ENCODE data around the gene HOOK1.

DNA sequence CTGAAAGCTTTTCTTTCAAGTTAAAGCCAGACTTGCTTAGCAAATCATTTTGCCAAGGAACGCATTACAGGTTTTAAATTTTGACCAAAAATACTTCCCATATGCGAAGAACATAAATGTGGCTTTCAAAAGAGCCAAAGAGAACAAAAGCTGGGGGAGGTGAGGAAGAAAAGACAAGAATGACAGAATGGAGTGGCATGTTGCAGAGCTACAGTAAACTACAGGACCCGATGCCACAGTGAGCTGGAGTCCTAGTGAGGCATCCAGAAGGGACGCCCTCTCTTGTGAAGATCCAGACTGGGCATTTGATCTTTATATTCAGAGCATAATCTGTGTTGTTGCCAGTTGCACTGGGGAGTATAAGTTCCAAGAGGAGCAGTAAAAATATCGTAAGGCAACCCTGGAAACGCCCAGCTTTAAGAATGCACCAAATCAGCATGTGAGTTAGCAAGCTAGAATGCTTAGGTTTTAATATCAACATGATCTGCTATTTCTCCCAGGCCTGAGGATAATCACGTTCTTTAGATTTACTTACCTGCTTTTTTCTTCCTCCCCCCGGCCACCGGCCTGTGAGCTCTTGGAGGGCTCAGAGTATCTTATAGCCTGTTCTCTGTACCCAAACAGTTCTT is 48.4 kb upstream of the HOOK1 start:
- TF ChIP-seq POLR2A (IDR thresholded peaks at IDR 0.05) = no peak
- TF ChIP-seq, protein P1, sequence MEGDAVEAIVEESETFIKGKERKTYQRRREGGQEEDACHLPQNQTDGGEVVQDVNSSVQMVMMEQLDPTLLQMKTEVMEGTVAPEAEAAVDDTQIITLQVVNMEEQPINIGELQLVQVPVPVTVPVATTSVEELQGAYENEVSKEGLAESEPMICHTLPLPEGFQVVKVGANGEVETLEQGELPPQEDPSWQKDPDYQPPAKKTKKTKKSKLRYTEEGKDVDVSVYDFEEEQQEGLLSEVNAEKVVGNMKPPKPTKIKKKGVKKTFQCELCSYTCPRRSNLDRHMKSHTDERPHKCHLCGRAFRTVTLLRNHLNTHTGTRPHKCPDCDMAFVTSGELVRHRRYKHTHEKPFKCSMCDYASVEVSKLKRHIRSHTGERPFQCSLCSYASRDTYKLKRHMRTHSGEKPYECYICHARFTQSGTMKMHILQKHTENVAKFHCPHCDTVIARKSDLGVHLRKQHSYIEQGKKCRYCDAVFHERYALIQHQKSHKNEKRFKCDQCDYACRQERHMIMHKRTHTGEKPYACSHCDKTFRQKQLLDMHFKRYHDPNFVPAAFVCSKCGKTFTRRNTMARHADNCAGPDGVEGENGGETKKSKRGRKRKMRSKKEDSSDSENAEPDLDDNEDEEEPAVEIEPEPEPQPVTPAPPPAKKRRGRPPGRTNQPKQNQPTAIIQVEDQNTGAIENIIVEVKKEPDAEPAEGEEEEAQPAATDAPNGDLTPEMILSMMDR (IDR thresholded peaks at IDR 0.05) = no peak
